Measurements from ENCODE around the gene CEP350. TPM values are rescaled to one million over a fixed set of nuclear protein-coding genes. Genes with fewer than 3 reads are reported as not detected.

The CEP350 gene
- total and polyA plus RNA-seq, 2 donors from 2014 or later: 2.8 to 46.5 TPM

GRCh38 chr1:179923029-179923428, 31.6 kb upstream of the CEP350 start:
- Histone ChIP-seq H3K36me3 (ENCODE audit: control insufficient read depth in 2 of 3, insufficient read depth in 3 of 3, low read length in 3 of 3) (peaks cover 2 to 11% (median 5%) of the 10 kb centered on the region in 3 donors), H3K4me1 (ENCODE audit: control insufficient read depth in 2 of 3, insufficient read depth in 2 of 3, low read depth in 1 of 3, low read length in 3 of 3) (no peaks in the 10 kb centered on the region), H3K9me3 (ENCODE audit: control insufficient read depth in 2 of 3, insufficient read depth in 1 of 3, low read length in 3 of 3) (no peaks in the 10 kb centered on the region), H3K9ac (ENCODE audit: low read length in 3 of 3) (no peak overlapping the region), H3K27me3 (ENCODE audit: control insufficient read depth, insufficient read depth, low read length) (no peaks in the 10 kb centered on the region), H3K27ac (ENCODE audit: low read depth in 2 of 2, low read length in 2 of 2) (no peak overlapping the region), H3K4me3 (ENCODE audit: low read length in 3 of 3) (no peak overlapping the region)
- no peak for TF ChIP-seq CTCF (IDR thresholded peaks at IDR 0.05; ENCODE audit: borderline replicate concordance, extremely low read depth, insufficient read depth)
- FAIRE-seq (no peak), DNase-seq (no peak)
- intact Hi-C loops (cut with DNase I): no loop called here

- TF ChIP-seq CTCF (IDR thresholded peaks at IDR 0.05; ENCODE audit: borderline replicate concordance, extremely low read depth, insufficient read depth): no peak
- no peak overlapping the region for H3K9ac ChIP-seq (ENCODE audit: low read length in 3 of 3)
- intact Hi-C loops (cut with DNase I): no loop called here
- H3K9me3 ChIP-seq (ENCODE audit: control insufficient read depth in 2 of 3, insufficient read depth in 1 of 3, low read length in 3 of 3): no peaks in the 10 kb centered on the region
- H3K4me3 ChIP-seq (ENCODE audit: low read length in 3 of 3): no peak overlapping the region
- peaks cover 0 to under 1% (median under 1%) of the 10 kb centered on the region in 3 donors for H3K36me3 ChIP-seq (ENCODE audit: control insufficient read depth in 2 of 3, insufficient read depth in 3 of 3, low read length in 3 of 3)
- DNase-seq (no peak), FAIRE-seq (no peak)
- H3K27me3 ChIP-seq (ENCODE audit: control insufficient read depth, insufficient read depth, low read length): no peaks in the 10 kb centered on the region
- no peaks in the 10 kb centered on the region for H3K4me1 ChIP-seq (ENCODE audit: control insufficient read depth in 2 of 3, insufficient read depth in 2 of 3, low read depth in 1 of 3, low read length in 3 of 3)
- H3K27ac ChIP-seq (ENCODE audit: low read depth in 2 of 2, low read length in 2 of 2): no peak overlapping the region
These were observed 30.3 kb upstream of the CEP350 start for GRCh38 chr1:179924268-179924667.

GRCh38 chr1:179925302-179925701, 29.3 kb upstream of the CEP350 start:
- intact Hi-C loops (cut with DNase I): no loop called here
- H3K36me3 ChIP-seq (ENCODE audit: control insufficient read depth in 2 of 3, insufficient read depth in 3 of 3, low read length in 3 of 3): no peaks in the 10 kb centered on the region
- H3K27me3 ChIP-seq (ENCODE audit: control insufficient read depth, insufficient read depth, low read length): no peaks in the 10 kb centered on the region
- FAIRE-seq: no peak
- no peak overlapping the region for H3K4me3 ChIP-seq (ENCODE audit: low read length in 3 of 3)
- no peak overlapping the region for H3K9ac ChIP-seq (ENCODE audit: low read length in 3 of 3)
- H3K27ac ChIP-seq (ENCODE audit: low read depth in 2 of 2, low read length in 2 of 2): no peak overlapping the region
- DNase-seq: no peak
- H3K4me1 ChIP-seq (ENCODE audit: control insufficient read depth in 2 of 3, insufficient read depth in 2 of 3, low read depth in 1 of 3, low read length in 3 of 3): no peaks in the 10 kb centered on the region
- no peak for TF ChIP-seq CTCF (IDR thresholded peaks at IDR 0.05; ENCODE audit: borderline replicate concordance, extremely low read depth, insufficient read depth)
- no peaks in the 10 kb centered on the region for H3K9me3 ChIP-seq (ENCODE audit: control insufficient read depth in 2 of 3, insufficient read depth in 1 of 3, low read length in 3 of 3)

All from kidney (tissue), 14 donors.